ENCODE measurements around the gene COL23A1.

COL23A1 gene

DNA sequence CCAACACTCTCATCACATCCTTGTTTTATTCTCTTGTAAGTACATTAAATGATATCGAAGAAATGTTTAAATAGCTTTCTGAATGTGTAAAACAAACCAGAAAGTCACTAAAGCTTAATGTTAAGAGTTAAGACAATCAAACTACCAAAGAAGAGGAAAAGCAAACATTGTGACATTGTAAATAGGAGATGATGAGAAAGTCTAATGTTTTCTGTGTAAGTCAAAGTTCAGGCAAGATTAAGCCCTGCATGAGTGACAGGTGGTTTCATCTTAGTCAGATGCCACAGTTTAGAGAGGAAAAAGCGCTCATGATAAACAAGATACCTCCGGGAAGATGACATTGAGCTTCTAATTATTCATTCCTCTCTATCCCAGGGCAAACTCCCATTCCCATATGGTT, 306.7 kb downstream of the COL23A1 start:
- peaks cover 2% of the 10 kb centered on the region for H3K4me1 Mint-ChIP-seq (ENCODE audit: low read depth)
- H3K36me3 Mint-ChIP-seq, result peaks cover 2% of the 10 kb centered on the region
- H3K27me3 Mint-ChIP-seq, result peaks cover 2% of the 10 kb centered on the region
- H3K9me3 Mint-ChIP-seq (ENCODE audit: low read depth), result peaks cover 10% of the 10 kb centered on the region
- no peak overlapping the region for H3K27ac Mint-ChIP-seq
- H3K4me3 Mint-ChIP-seq, result no peak overlapping the region

DNA sequence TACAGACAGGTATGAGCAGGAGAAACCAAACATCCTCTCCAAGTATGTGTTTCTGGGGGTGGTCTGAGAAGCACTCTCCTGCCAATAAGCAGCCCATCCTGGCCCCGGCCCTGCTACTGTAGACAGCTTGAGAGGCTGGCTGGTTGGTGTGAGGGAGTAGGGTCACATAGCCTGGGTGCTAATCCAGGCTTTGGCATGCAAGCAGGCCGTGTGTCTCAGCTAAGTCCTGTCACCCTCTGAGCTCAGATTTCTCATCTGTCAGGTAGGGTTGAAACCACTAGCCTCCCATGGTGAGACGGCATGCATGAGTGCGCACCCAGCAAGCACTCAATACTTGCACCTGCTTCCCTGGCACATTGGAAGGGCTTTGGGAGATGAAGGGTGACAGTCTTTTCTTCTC, 307.8 kb downstream of the COL23A1 start:
- Mint-ChIP-seq H3K36me3 (peaks cover 2% of the 10 kb centered on the region), H3K27me3 (peaks cover under 1% of the 10 kb centered on the region), H3K27ac (no peak overlapping the region), H3K4me3 (no peak overlapping the region), H3K9me3 (ENCODE audit: low read depth) (peaks cover 10% of the 10 kb centered on the region), H3K4me1 (ENCODE audit: low read depth) (peaks cover 2% of the 10 kb centered on the region)

DNA sequence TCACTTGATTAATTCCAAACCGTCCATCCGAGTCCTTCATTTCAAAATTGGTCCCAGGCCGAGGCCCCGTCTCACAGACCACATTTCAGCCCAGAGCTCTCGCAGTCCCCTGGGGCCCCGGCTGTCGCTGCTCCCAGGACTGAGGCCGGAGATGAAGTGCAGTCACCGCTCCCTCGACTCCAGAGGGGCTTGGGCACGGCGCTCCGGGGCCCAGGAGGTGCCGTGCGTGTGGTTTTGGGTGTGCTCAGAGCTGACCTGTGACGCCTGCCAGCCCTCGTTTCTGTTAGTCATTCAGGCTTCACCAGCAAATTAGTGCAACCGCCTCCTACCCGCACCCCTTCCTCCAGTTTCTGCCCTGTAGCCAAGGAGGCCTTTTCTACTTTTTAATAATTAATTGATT, 308.9 kb downstream of the COL23A1 start:
- Mint-ChIP-seq H3K27me3 (no peaks in the 10 kb centered on the region), H3K9me3 (ENCODE audit: low read depth) (peaks cover 10% of the 10 kb centered on the region), H3K36me3 (peaks cover 2% of the 10 kb centered on the region), H3K4me3 (no peak overlapping the region), H3K27ac (no peak overlapping the region), H3K4me1 (ENCODE audit: low read depth) (peaks cover 2% of the 10 kb centered on the region)

DNA sequence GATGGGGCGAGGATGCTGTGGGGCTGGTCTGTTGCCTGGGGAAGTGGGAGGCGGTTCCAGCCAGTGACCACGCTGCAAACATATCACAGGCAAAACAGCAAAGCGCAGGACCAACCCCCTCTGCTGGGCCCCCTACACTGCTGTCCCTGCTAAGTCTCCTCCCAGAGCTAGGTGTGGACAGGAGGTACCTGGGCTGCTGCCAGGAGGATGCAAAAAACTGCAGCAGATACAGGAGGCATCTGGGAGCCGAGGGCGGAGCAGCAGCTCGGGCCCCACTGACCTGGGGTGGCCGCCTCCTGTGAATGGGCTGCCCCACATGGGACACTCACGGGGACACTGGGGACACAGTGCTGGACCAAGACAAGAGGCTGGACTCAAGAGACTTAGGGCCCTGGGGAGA, 309.6 kb downstream of the COL23A1 start:
- Mint-ChIP-seq H3K36me3 (peaks cover 2% of the 10 kb centered on the region), H3K4me3 (no peak overlapping the region), H3K9me3 (ENCODE audit: low read depth) (peaks cover 14% of the 10 kb centered on the region), H3K4me1 (ENCODE audit: low read depth) (peaks cover 2% of the 10 kb centered on the region), H3K27me3 (no peaks in the 10 kb centered on the region), H3K27ac (no peak overlapping the region)

DNA sequence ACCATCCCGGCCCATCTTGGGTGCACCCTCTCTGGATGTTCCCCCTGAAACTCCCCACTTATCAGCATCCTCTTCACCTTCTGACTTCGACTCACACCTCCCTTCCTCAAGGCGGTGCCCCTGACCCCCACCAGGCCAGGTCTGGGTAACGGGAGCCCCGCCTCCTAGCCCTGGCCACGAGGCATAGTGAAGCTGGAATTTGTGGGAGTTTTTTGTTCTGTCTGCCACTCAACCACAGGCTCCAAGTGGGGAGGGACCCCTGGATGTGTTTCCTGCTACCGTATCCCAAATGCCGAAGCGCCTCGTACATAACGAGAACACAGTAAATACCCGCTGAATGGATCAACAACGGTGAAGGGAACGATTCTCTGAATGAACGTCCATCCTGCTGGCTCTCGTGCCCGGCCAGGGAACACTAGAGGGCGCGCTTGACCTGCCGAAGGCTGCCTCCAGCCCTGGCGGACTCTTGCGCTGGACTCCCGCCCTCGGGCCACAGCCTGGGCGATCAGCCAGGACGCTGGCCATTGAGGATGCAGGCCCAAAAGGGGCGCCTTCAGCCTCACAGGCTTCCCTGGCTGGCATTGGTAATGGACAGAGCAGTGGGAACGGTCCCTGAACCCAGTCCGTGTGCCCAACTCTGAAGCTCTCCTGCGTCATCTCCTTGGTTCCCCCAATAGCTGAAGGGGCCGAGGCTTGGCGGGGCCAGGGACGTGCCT, 310.3 kb downstream of the COL23A1 start:
- Mint-ChIP-seq H3K27me3 (no peaks in the 10 kb centered on the region), H3K27ac (no peak overlapping the region), H3K9me3 (ENCODE audit: low read depth) (peaks cover 14% of the 10 kb centered on the region), H3K4me1 (ENCODE audit: low read depth) (peaks cover 2% of the 10 kb centered on the region), H3K4me3 (no peak overlapping the region), H3K36me3 (peaks cover 2% of the 10 kb centered on the region)

DNA sequence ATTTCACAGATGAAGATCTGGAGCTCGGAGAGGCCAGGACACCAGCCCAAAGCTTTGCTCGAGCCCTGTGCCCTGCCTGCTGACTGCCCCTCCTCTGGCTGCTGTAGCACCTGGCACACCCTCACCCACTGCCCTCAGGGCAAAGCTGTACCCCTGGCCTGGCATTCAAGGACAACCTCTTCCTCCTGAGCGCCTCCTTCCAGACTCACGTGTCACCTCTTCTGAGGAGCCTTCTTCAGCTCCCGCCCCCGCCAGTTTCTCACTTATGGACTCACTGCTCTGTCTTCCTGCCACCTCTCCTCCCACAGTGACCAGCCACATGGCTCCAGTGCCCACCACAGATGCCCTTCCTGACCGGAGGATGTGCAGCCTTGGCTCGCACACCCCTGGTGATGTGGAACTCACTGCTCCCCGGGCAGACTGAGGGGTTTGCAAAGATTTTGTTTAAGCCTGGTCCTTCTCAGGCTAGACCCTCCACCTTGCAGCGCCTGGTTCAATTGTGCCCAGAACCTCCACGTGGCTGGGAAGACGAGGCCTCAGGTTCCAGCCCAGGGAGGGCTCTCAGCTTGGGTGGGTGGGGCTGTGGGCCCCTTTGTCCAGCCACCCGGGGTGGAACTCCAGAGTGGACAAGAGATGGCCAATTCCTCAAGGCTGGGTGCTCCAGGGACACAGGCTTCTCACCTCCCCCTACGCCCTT, 311.0 kb downstream of the COL23A1 start:
- Mint-ChIP-seq H3K4me1 (ENCODE audit: low read depth) (peaks cover 2% of the 10 kb centered on the region), H3K36me3 (peaks cover 2% of the 10 kb centered on the region), H3K4me3 (no peak overlapping the region), H3K9me3 (ENCODE audit: low read depth) (peaks cover 13% of the 10 kb centered on the region), H3K27me3 (no peaks in the 10 kb centered on the region), H3K27ac (no peak overlapping the region)

DNA sequence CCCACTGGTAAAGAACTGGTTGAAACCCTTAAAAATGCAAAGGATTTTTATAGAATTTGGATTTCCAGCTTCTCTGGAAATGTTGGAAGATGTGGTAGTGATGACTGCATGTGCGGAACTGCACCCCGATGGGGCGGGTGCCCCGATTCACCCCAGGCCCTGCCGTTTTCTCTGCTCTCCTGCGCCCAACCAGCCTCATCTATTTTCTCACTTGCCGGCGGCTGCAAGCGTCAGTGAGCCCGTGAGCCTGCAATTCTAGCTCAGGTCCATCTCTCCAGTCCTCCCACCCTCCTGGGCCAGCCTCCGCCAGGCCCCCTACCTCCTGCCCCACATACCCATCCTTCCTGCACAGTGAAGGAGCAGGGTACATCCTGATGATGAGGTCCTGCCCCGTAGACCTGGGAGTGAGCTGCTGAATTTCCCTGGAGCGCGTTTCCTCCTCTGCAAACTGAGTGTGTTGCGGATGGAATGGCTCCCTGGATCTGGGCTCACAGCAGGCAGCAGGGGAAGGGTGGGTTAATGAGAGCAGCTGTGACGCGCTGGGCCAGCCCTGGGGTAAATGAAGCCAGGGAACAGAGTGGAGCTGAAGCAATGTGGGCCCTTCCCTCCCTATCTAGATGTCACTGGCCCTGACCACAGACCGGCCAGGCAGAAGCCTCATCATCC, 311.7 kb downstream of the COL23A1 start:
- no peak overlapping the region for H3K4me3 Mint-ChIP-seq
- peaks cover 7% of the 10 kb centered on the region for H3K9me3 Mint-ChIP-seq (ENCODE audit: low read depth)
- peaks cover 2% of the 10 kb centered on the region for H3K4me1 Mint-ChIP-seq (ENCODE audit: low read depth)
- H3K36me3 Mint-ChIP-seq, result no peaks in the 10 kb centered on the region
- no peaks in the 10 kb centered on the region for H3K27me3 Mint-ChIP-seq
- H3K27ac Mint-ChIP-seq, result no peak overlapping the region

DNA sequence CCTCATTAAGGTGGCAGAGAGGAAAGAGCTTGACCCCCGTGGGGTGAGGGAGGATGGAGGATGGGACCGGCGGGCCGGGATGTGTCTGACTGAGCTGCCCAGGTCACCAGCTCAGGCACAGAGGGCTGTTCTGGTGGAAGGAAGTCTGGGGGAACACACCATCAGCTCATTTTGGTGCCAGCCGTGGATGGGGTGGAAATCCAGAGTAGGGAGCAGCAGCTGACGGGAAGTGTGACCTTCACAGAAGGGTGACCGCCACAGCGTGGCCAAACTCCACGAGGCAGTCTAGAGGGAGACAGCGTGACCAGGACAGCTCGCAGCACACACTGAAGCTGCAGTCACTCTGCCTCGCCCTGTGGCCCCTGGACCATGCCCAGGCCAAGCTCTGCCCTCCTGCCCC, 312.3 kb downstream of the COL23A1 start:
- H3K4me3 Mint-ChIP-seq, result no peak overlapping the region
- H3K27ac Mint-ChIP-seq, result no peak overlapping the region
- H3K27me3 Mint-ChIP-seq, result no peaks in the 10 kb centered on the region
- peaks cover 4% of the 10 kb centered on the region for H3K9me3 Mint-ChIP-seq (ENCODE audit: low read depth)
- peaks cover 2% of the 10 kb centered on the region for H3K4me1 Mint-ChIP-seq (ENCODE audit: low read depth)
- H3K36me3 Mint-ChIP-seq, result no peaks in the 10 kb centered on the region

DNA sequence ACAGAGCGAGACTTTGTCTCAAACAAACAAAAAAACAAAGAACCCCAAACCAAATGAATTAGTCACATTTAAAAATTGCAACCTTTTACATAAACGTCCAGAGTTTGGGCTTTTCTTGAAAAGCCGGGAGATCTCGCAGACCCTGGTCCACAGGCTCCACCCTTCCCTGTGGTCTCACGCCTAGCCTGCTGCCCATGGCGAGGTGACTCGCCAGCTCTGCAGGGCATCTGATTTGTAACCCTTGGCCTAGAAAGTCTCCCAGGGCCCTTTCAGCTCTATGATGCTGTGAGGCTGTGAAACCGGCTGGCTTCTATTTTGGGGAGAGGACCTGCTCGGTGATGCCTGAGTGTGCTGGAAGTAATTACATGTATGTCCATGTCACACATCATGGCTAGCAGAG, 312.8 kb downstream of the COL23A1 start:
- Mint-ChIP-seq H3K4me1 (ENCODE audit: low read depth) (peaks cover 2% of the 10 kb centered on the region), H3K27me3 (no peaks in the 10 kb centered on the region), H3K9me3 (ENCODE audit: low read depth) (peaks cover 4% of the 10 kb centered on the region)

DNA sequence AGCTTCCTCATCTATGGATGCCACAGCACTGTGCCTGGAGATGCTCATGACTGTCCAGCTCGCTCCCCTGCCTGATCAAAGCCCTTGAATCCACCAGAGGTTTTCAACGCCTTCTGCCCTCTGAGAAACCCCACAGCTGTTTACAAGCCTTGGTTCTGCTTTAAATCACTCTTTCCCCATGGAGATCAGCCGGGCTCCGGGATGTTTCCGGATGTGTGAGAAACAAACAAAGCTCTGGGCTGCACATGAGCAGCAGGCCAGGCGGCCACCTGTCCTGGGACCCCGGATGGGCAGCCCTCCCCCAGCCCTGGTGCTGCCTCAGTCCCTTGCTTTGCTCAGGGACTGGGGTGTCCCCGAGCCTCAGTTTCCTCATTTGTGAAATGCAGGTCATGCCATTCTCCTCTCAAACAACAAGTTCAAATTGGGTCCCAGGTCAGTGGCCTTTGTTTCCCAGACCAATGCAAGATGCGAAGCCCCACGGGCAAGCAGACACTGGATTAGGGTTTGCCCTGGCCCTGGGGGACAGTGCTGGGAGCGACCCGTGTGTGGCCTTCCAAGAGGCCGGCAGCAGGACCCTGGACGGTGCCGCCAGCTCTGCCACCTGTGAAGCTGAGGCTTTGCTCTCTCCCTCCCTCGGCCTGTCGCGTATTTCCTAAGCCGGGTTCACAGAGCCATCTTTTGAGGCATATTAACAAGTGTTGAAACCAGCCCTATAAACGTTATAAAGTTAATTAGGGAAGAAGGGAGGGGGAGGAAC, 315.2 kb downstream of the COL23A1 start:
- Mint-ChIP-seq H3K9me3 (ENCODE audit: low read depth) (peaks cover 4% of the 10 kb centered on the region), H3K27ac (no peak overlapping the region), H3K27me3 (no peaks in the 10 kb centered on the region), H3K36me3 (no peaks in the 10 kb centered on the region), H3K4me3 (no peak overlapping the region), H3K4me1 (ENCODE audit: low read depth) (peaks cover 2% of the 10 kb centered on the region)

More for the DNA sequence above, 312.8 kb downstream of the COL23A1 start:
- H3K4me3 Mint-ChIP-seq, result no peak overlapping the region
- H3K36me3 Mint-ChIP-seq, result no peaks in the 10 kb centered on the region
- no peak overlapping the region for H3K27ac Mint-ChIP-seq

DNA sequence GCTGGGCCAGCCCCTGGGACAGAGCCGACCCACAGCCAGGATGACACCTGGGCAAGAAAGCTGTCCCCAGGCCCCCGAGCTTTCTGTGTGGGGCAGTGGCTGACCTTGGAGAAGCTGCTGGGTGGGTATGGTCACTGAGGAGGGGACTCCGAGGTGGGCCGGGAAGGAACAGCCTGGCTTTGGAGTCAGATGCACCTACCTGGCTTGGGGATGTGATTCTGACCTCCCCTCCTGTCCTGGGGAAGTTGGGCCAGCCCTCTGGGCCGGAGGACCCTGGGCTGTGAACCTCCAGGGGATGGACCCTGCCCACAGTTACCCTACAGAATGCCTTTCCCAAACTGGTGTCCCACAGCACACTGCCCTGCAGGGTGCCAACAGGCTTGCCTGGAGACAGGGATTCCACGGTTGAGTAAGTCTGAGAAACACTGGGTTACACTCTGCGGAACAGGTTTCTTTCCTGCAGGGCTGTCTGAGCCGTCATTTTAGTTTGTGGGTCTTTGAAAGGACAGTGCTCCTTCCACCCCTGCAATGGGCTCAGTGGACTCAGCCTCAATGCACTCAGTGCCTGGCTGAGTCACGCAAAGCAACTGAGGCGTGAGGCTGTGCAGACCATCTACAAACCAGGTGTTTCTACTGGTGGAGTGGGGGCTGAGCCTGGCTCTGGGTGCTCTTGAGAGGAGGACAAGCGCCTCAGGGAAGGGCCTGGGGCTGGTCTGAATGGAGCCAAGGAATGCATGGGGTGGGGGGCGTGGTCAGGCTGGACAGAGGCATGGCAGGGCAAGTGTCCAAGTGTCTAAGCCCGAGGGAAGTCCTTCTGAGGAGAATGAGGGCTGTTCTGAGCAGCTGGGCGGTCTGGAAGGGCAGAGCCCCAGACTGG, 316.3 kb downstream of the COL23A1 start:
- no peak overlapping the region for H3K4me3 Mint-ChIP-seq
- H3K9me3 Mint-ChIP-seq (ENCODE audit: low read depth), result peaks cover 4% of the 10 kb centered on the region
- H3K27ac Mint-ChIP-seq, result no peak overlapping the region
- H3K4me1 Mint-ChIP-seq (ENCODE audit: low read depth), result no peaks in the 10 kb centered on the region
- no peaks in the 10 kb centered on the region for H3K36me3 Mint-ChIP-seq
- no peaks in the 10 kb centered on the region for H3K27me3 Mint-ChIP-seq

DNA sequence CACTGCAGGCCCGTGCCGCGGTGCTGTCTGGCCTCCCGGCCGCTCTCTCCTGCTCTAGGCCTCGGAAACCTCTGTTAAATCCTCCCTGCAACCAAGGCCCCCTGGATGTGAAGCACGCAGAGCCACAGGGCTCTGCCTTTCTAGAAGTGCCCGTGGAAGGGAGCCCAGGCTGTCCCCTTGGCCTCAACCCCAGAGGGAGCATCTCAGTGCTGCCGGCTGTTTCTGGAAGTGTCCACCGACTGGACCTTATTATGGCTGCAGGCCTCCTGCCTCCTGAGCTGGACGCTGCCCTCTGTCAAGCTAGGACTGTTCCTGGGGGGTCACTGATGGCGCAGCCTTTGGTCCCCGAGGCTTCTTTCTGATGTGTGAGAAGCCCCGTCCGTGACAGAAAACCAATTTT, 317.2 kb downstream of the COL23A1 start:
- no peak overlapping the region for H3K27ac Mint-ChIP-seq
- no peak overlapping the region for H3K4me3 Mint-ChIP-seq
- no peaks in the 10 kb centered on the region for H3K36me3 Mint-ChIP-seq
- no peaks in the 10 kb centered on the region for H3K27me3 Mint-ChIP-seq
- no peaks in the 10 kb centered on the region for H3K4me1 Mint-ChIP-seq (ENCODE audit: low read depth)
- peaks cover 4% of the 10 kb centered on the region for H3K9me3 Mint-ChIP-seq (ENCODE audit: low read depth)

DNA sequence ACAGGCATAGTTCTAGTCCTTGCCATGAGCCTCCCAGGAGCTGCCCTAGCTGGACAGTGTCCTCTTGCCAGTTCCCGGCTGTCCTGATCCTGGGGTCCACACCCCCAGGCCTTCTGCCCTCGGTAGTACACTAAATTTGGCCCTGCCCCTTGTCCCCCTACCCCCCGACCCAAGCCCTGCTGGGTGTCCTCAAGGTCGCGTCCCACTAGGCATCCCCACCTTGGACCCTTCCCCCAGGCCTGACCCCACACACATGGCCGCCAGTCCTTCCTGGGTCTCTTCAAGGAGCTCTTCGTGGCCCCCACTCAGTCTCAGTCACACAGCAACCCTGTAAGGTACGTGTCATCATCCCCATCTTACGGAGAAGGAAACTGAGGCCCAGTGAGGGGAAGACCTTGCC, 317.6 kb downstream of the COL23A1 start:
- no peaks in the 10 kb centered on the region for H3K4me1 Mint-ChIP-seq (ENCODE audit: low read depth)
- no peak overlapping the region for H3K4me3 Mint-ChIP-seq
- no peak overlapping the region for H3K27ac Mint-ChIP-seq
- no peaks in the 10 kb centered on the region for H3K36me3 Mint-ChIP-seq
- H3K9me3 Mint-ChIP-seq (ENCODE audit: low read depth), result peaks cover 4% of the 10 kb centered on the region
- H3K27me3 Mint-ChIP-seq, result no peaks in the 10 kb centered on the region

All from activated naive CD8-positive, alpha-beta T cell (primary cell).